Immature natural killer cell (primary cell): Measurements from ENCODE around the gene GRB2. TPM values are rescaled to one million over a fixed set of nuclear protein-coding genes. Genes with fewer than 3 reads are reported as not detected.
A peak's percentile ranks its signal among the peaks of the same experiment; 100 is the strongest.
"Not testable (repeated sequence)": the region's sequence is repeated elsewhere in the genome, so short reads cannot be mapped to it uniquely, and the experiment has no call there.

Experiments used
- DNase-seq, 3 donors: peaks; one replicate each; pipeline ENCODE4 v3.0.0; 2022; ENCODE audit warnings: mixed read lengths in 1 of 3
- H3K27ac Mint-ChIP-seq, 6 donors: one replicate each; pipeline ENCODE4 v1.8.0; 2020; ENCODE audit warnings: mixed read lengths in 6 of 6, mild to moderate bottlenecking in 5 of 6, inconsistent platforms in 4 of 6, moderate library complexity in 3 of 6
- H3K27me3 Mint-ChIP-seq, 3 donors: one replicate each; pipeline ENCODE4 v1.8.0; 2020 to 2021; ENCODE audit warnings: low read depth in 3 of 3, mild to moderate bottlenecking in 3 of 3, mixed read lengths in 3 of 3, moderate library complexity in 3 of 3, inconsistent platforms in 1 of 3
- H3K36me3 Mint-ChIP-seq, 3 donors: one replicate each; pipeline ENCODE4 v1.8.0; 2020; ENCODE audit warnings: mixed read lengths in 3 of 3, inconsistent platforms in 2 of 3, mild to moderate bottlenecking in 2 of 3
- H3K4me1 Mint-ChIP-seq, 2 donors: one replicate each; pipeline ENCODE4 v1.8.0; 2020; ENCODE audit warnings: inconsistent platforms in 2 of 2, mild to moderate bottlenecking in 2 of 2, mixed read lengths in 2 of 2, moderate library complexity in 1 of 2
- H3K4me3 Mint-ChIP-seq, 5 donors: one replicate each; pipeline ENCODE4 v1.8.0; 2020; ENCODE audit warnings: mild to moderate bottlenecking in 5 of 5, mixed read lengths in 5 of 5, inconsistent platforms in 3 of 5, moderate library complexity in 3 of 5
- H3K9me3 Mint-ChIP-seq, 6 donors: one replicate each; pipeline ENCODE4 v1.8.0; 2020; ENCODE audit warnings: mild to moderate bottlenecking in 6 of 6, mixed read lengths in 6 of 6, inconsistent platforms in 4 of 6, moderate library complexity in 3 of 6
- polyA plus RNA-seq, 3 donors: library from polyadenylated mRNA; unstranded; fragments of 300-500 nt; fragmentation: Illumina TruSeq; gene quantifications; one replicate each; pipeline ENCODE4 v1.2.3, GENCODE V29; 2021

The GRB2 gene
- polyA plus RNA-seq: 100 to 1,000 TPM; 104 to 161 (median 135) TPM

DNA sequence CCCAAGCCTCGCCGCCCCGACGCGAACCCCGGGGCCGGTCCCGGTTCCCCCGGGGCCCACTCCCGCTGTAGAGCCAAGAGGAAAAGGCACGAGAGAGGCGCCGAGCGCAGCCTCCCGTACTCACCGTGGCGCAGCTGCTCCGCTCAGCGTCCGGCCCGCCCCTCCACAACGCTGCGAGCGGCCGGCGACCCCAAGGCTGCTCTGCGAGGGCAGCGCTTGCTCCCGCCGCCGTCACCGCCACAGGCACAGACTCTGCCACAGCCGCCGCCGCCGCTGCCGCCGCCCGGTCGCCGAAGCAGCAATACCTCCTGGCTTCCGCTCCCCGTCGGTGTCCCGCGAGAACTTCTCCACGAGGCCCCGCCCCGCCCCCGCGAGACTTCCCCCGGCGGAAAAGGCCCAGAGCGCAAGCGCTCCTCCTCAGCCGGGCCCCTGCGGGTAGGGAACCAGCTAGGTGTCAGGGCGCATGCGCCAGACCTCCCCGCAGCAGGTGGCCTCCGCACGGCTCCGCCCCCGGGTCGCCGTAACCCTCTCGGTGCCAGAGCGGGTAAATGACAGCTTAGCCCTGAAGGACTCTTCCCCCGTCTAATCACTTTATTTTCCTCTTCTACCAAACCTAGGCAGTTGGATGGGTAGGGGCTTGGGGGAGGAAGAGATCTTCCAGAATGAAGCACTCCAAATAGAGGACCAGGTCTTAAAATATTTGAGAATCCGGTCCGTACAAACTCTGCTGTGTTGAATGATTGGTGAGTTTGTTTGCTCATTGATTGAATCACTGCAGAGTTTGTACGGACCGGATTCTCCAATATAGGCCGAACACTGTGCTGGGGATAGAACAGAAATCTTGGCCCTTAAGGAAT is at the start of gene GRB2:
TSS of gene GRB2 (minus strand) at position 314 of the 857 bp plus-strand sequence. CDS start 12,050 bp downstream, outside the sequence.
- peak within 1 kb of the TSS; percentile 94 to 98 (median 96) for H3K4me3 Mint-ChIP-seq
- peak; percentile 99 to 100 (median 100) for DNase-seq
- peaks cover 0 to 8% (median 6%) of the 10 kb centered on the region in 3 donors for H3K27me3 Mint-ChIP-seq
- H3K36me3 Mint-ChIP-seq: no peaks in the 10 kb centered on the region
- no peaks in the 10 kb centered on the region for H3K9me3 Mint-ChIP-seq
- H3K27ac Mint-ChIP-seq: peak within 1 kb of the TSS; percentile 87 to 97 (median 94)
- peaks cover 47 to 62% of the 10 kb centered on the region in 2 donors for H3K4me1 Mint-ChIP-seq

DNA sequence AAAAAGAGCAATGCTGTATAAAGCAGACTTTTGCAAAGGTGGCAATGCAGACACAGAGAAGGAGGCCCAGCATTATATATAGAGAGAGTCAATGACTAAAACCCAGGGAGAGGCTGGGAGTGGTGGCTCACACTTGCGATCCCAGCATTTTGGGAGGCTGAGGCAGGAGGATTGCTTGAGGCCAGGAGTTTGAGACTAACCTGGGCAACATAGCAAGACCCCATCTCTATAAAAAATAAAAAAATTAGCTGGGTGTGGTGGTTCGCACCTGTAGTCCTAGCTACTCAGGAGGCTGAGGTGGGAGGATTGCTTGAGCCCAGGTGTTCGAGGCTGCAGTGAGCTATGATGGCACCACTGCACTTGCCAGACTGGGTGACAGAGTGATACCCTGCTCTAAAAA is 49.2 kb upstream of the GRB2 start:
- not testable (repeated sequence) for DNase-seq, H3K36me3 Mint-ChIP-seq, H3K9me3 Mint-ChIP-seq, H3K27me3 Mint-ChIP-seq
- Mint-ChIP-seq H3K4me1 (peaks cover 41 to 50% of the 10 kb centered on the region in 2 donors), H3K4me3 (peak overlapping the region in 1 of 5 donors; percentile 97), H3K27ac (peak overlapping the region in 3 of 6 donors; percentile 35 to 49 (median 47))

- H3K27me3 Mint-ChIP-seq: peaks cover 2 to 3% (median 3%) of the 10 kb centered on the region in 3 donors
- peaks cover 36 to 45% of the 10 kb centered on the region in 2 donors for H3K4me1 Mint-ChIP-seq
- H3K36me3 Mint-ChIP-seq: no peaks in the 10 kb centered on the region
- no peaks in the 10 kb centered on the region for H3K9me3 Mint-ChIP-seq
- no peak overlapping the region for H3K4me3 Mint-ChIP-seq
- no peak for DNase-seq
- peak overlapping the region in 5 of 6 donors; percentile 1 to 49 (median 35) for H3K27ac Mint-ChIP-seq
Measured at GRCh38 chr17:75454193-75454592, 48.7 kb upstream of the GRB2 start.

DNA sequence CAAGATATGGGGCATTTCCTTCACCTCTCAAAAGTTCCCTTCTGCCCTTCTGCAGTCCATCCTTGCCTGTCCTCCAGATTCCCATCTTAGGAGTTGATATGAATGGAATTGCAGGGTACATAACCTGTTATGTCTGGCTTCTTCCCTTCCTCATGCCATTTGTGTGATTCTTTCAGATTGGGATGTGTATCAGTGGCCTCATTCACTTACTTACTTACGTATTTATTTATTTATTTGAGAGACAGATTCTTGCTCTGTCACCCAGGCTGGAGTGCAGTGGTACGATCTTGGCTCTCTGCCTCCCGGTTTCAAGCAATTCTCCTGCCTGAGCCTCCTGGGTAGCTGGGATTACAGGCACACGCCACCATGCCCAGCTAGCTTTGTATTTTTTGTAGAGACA is 44.8 kb upstream of the GRB2 start:
- peaks cover 0 to 2% (median 0%) of the 10 kb centered on the region in 3 donors for H3K27me3 Mint-ChIP-seq
- no peak for DNase-seq
- H3K4me1 Mint-ChIP-seq: peaks cover 8 to 13% of the 10 kb centered on the region in 2 donors
- no peak overlapping the region for H3K27ac Mint-ChIP-seq
- no peaks in the 10 kb centered on the region for H3K36me3 Mint-ChIP-seq
- H3K9me3 Mint-ChIP-seq: no peaks in the 10 kb centered on the region
- no peak overlapping the region for H3K4me3 Mint-ChIP-seq

- Mint-ChIP-seq H3K4me3 (no peak overlapping the region), H3K27ac (peak overlapping the region in 1 of 6 donors; percentile 46), H3K27me3 (no peaks in the 10 kb centered on the region), H3K36me3 (no peaks in the 10 kb centered on the region), H3K4me1 (no peaks in the 10 kb centered on the region), H3K9me3 (no peaks in the 10 kb centered on the region)
- DNase-seq: no peak
Measured at GRCh38 chr17:75447951-75448856, 42.7 kb upstream of the GRB2 start.

- H3K36me3 Mint-ChIP-seq, DNase-seq, H3K27ac Mint-ChIP-seq, H3K4me3 Mint-ChIP-seq, H3K4me1 Mint-ChIP-seq, H3K27me3 Mint-ChIP-seq, H3K9me3 Mint-ChIP-seq: not testable (repeated sequence)
Measured at GRCh38 chr17:75445896-75446295, 40.4 kb upstream of the GRB2 start.

DNA sequence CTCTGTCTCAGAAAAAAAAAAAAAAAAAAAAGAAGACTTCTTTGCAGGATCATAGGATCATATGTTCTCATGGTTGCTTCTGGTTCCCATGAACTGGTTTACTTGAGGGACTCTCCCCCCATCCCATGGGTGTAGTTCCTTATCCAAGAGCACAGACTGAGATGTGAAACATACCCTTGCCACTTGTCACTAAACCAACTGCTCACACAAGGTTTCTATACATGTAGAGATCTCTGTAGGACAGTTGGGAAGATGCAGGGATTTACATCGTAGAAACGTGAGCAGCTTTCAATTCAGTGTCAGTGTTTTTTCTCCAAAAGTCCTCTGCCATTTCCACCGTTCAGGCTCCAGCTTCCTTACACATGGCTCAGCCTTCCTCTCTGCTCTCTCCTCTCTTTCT is 39.8 kb upstream of the GRB2 start:
- Mint-ChIP-seq H3K27me3 (no peaks in the 10 kb centered on the region), H3K27ac (no peak overlapping the region), H3K9me3 (no peaks in the 10 kb centered on the region), H3K4me1 (no peaks in the 10 kb centered on the region), H3K4me3 (no peak overlapping the region), H3K36me3 (no peaks in the 10 kb centered on the region)
- DNase-seq: no peak

- no peak overlapping the region for H3K27ac Mint-ChIP-seq
- no peak for DNase-seq
- peaks cover 0 to 2% (median 0%) of the 10 kb centered on the region in 3 donors for H3K27me3 Mint-ChIP-seq
- no peaks in the 10 kb centered on the region for H3K9me3 Mint-ChIP-seq
- H3K4me3 Mint-ChIP-seq: no peak overlapping the region
- H3K4me1 Mint-ChIP-seq: no peaks in the 10 kb centered on the region
- no peaks in the 10 kb centered on the region for H3K36me3 Mint-ChIP-seq
Measured at GRCh38 chr17:75442168-75443103, 37.0 kb upstream of the GRB2 start.

DNA sequence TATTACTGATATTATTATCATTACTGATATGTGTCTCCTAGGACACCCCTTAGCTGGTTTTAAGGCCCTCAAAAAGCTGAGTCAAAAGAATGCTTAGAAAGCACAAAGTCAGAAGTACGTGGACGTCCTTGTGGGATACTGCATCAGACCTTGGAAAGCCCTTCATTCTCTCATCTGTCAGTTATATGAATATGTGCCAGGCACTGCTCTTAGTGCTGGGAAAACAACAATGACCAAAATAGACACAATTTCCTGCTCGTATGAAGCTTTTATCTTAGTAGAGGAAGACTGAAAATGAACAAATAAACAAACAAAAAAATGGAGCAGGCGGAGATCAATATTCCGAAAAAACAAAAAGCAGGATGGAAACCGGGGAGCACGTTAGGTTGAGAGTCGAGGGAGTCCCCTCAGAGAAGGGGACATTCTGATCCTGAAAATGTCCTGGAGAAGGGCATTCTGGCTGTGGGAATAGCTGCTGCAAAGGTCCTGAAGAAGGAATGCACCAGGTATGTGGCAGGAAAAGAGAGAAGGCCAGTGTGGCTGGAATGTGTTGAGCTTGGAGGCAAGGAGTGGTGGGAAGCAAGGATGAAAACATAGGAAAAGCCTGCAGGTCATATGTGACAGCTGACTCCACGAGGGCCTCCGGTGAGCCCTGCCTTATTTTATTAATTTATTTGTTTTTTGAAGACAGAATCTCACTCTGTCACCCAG is 35.4 kb upstream of the GRB2 start:
- no peak overlapping the region for H3K4me3 Mint-ChIP-seq
- no peak overlapping the region for H3K27ac Mint-ChIP-seq
- H3K27me3 Mint-ChIP-seq: peaks cover 0 to 3% (median 0%) of the 10 kb centered on the region in 3 donors
- H3K4me1 Mint-ChIP-seq: peaks cover 5 to 9% of the 10 kb centered on the region in 2 donors
- no peaks in the 10 kb centered on the region for H3K9me3 Mint-ChIP-seq
- no peaks in the 10 kb centered on the region for H3K36me3 Mint-ChIP-seq
- no peak for DNase-seq

DNA sequence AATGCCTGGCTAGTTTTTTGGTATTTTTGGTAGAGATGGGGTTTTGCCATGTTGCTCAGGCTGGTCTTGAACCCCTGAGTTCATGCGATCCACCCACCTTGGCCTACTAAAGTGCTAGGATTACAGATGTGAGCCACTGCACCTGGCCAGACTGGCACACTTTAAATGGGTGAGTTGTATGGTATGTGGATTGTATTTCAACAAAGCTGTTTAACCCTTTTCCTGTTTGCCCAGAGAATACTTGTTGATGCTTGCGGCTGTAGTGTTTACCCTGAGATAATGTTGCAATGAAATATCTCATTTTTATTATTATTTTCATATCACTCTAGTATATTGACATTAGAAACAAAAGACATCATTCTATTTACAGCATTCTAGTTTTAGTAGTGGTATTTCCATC is 33.8 kb upstream of the GRB2 start:
- no peaks in the 10 kb centered on the region for H3K9me3 Mint-ChIP-seq
- no peaks in the 10 kb centered on the region for H3K36me3 Mint-ChIP-seq
- peak overlapping the region in 1 of 6 donors; percentile 25 for H3K27ac Mint-ChIP-seq
- H3K27me3 Mint-ChIP-seq: peaks cover 0 to 3% (median 0%) of the 10 kb centered on the region in 3 donors
- H3K4me3 Mint-ChIP-seq: no peak overlapping the region
- peaks cover 16 to 18% of the 10 kb centered on the region in 2 donors for H3K4me1 Mint-ChIP-seq
- DNase-seq: no peak

DNA sequence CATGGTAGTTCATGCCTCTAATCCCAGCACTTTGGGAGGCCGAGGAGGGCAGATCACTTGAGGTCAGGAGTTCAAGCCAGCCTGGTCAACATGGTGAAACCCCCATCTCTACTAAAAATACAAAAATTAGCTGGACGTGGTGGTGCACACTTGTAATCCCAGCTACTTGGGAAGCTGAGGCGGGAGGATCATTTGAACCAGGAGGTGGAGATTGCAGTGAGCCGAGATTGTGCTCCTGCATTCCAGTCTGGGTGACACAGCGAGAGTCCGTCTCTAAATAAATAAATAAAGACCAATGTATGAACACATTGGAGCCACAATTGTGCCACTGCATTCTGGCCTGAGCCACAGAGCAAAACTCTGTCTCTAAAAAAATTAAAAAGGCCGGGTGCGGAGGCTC is 31.9 kb upstream of the GRB2 start:
- H3K27me3 Mint-ChIP-seq, H3K4me3 Mint-ChIP-seq, DNase-seq, H3K36me3 Mint-ChIP-seq, H3K9me3 Mint-ChIP-seq, H3K27ac Mint-ChIP-seq: not testable (repeated sequence)
- peaks cover 17 to 18% of the 10 kb centered on the region in 2 donors for H3K4me1 Mint-ChIP-seq

- not testable (repeated sequence) for H3K9me3 Mint-ChIP-seq, H3K36me3 Mint-ChIP-seq, H3K27me3 Mint-ChIP-seq, H3K27ac Mint-ChIP-seq, DNase-seq, H3K4me3 Mint-ChIP-seq
- peaks cover 17 to 18% of the 10 kb centered on the region in 2 donors for H3K4me1 Mint-ChIP-seq
Measured at GRCh38 chr17:75434433-75434832, 29.0 kb upstream of the GRB2 start.
